Transverse colon (tissue), 4 donors: ENCODE results near the gene C1orf35. TPM values are rescaled to one million over a fixed set of nuclear protein-coding genes. Genes with fewer than 3 reads are reported as not detected.

ENCODE experiments used
- DNase-seq: peaks from one replicate; pipeline ENCODE4 v3.0.0-alpha.2; 2019
- H3K27ac ChIP-seq, 4 donors: fragments of 200-600 bp; sonication (generic); 2 replicates each; pipeline ENCODE4 v1.5.1; 2016 to 2018; ENCODE audit warnings: inconsistent platforms in 4 of 4
- H3K27me3 ChIP-seq: fragments of 200-600 bp; sonication (generic); 2 replicates; pipeline ENCODE4 v1.5.1; 2017; ENCODE audit warnings: inconsistent platforms
- H3K36me3 ChIP-seq, 4 donors: fragments of 200-600 bp; sonication (generic); 2 replicates each; pipeline ENCODE4 v1.5.1; 2017 to 2019; ENCODE audit warnings: inconsistent platforms in 4 of 4
- H3K4me1 ChIP-seq, 4 donors: fragments of 200-600 bp; sonication (generic); 2 replicates each; pipeline ENCODE4 v1.5.1; 2017 to 2020; ENCODE audit warnings: inconsistent platforms in 4 of 4
- H3K4me3 ChIP-seq, 4 donors: fragments of 200-600 bp; sonication (generic); 1 replicate in 1 of 4; 2 replicates in 3 of 4; pipeline versions ENCODE4 v1.5.1 to v1.6.1; 2017 to 2019; ENCODE audit warnings: inconsistent platforms in 4 of 4
- H3K9me3 ChIP-seq, 2 donors: fragments of 200-600 bp; sonication (generic); 2 replicates each; pipeline ENCODE4 v1.5.1; 2017 to 2019; ENCODE audit warnings: inconsistent platforms in 2 of 2
- EP300 ChIP-seq: sonication (generic); formaldehyde crosslinking; IDR thresholded peaks from one replicate; pipeline ENCODE4 v1.6.1; 2017; ENCODE audit warnings: antibody characterized with exemption, low read depth
- POLR2A ChIP-seq: fragments of 450-650 bp; IDR thresholded peaks from one replicate; pipeline ENCODE4 v1.6.1; 2016; ENCODE audit warnings: antibody characterized with exemption, mild to moderate bottlenecking, moderate library complexity
- POLR2AphosphoS5 ChIP-seq, 3 donors: sonication (generic); formaldehyde crosslinking; IDR thresholded peaks; one replicate each; pipeline ENCODE4 v1.6.1; 2016; ENCODE audit warnings: antibody characterized with exemption in 3 of 3
- WGBS, 2 donors: methylation state at CpG; one replicate each; pipeline ENCODE4 v1.1.5; 2018; ENCODE audit warnings: low coverage in 1 of 2; 5-methylcytosine and 5-hydroxymethylcytosine counted together
- in situ Hi-C, 4 donors: fragments of 200-750 bp; cut with MboI; loops; one replicate each; pipeline versions ENCODE4 v1.15.0 to v1.15.1; 2017; ENCODE audit warnings: low sequenced_read_pairs in 3 of 4, low pct_ligation_motif_present in 1 of 4, low pct_unique_long_range_greater_than_20kb in 1 of 4
- intact Hi-C: fragments of 100-400 bp; cut with DNase I; formaldehyde crosslinking; loops from one replicate; pipeline ENCODE4 v1.15.1; 2023; ENCODE audit warnings: low total_unique reads
- total RNA-seq, 4 donors: library from RNA; depleted of rRNA; stranded (reverse); fragments of >200 nt; gene quantifications; one replicate each; pipeline ENCODE4 v1.1.0, GENCODE V29; 2016
- TF ChIP-seq, protein P1 (sequence below), 5 experiments: fragments of 200-600 bp in 3 of 5; fragments of 450-650 bp in 2 of 5; sonication (generic) in 3 of 5; IDR thresholded peaks; 1 replicate in 2 of 5; 2 replicates in 3 of 5; pipeline ENCODE4 v1.5.1; 2016 to 2017; ENCODE audit warnings: antibody characterized with exemption in 5 of 5, inconsistent platforms in 3 of 5, mild to moderate bottlenecking in 2 of 5, moderate library complexity in 1 of 5

C1orf35 gene
- total RNA-seq, 4 donors from 2014 or later, result 11.6 to 17.1 (median 15.7) TPM

DNA sequence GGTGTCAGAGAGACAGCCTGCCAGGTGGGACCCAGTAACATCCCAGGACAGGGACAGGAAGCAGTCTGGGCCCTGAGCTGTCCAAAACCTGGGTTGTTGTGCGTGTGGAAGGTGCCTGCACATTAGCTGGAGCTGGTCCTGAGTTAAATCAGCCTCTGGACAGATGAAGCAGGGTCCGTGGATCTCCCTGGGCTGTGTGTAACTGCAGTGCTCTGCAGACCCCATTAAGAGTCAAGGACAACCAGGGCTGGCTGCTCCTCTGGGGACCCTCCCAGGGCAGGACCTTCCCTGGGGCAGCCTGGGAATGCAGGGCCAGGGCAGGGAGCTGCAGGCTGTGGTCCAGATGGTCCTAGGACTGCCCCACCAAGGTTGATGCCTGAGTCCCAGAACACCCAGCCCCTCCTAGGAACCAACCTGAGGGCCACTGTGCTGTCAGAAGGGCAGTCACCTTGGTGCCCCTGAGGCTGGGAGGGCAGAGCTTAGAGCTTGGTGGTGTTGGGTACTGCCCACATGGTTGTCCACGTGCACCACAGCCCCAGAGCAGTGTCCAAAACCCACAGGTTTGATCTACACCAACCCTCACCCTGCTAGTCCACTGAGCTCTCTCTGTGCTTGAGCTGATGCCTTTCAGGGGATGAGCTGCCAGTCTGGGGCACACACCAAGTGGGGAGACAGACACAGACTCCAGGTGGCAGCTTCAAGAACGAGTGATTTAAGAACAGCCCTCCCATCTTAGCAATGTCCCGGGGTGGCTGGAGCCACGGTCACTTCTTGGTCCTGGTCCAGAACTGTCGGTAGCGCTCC lies 3.1 kb upstream of the C1orf35 start:
- in situ Hi-C loops (no loop called here), intact Hi-C loops (no loop called here)
- TF ChIP-seq POLR2A (no peak), POLR2AphosphoS5 (IDR thresholded peaks at IDR 0.05) (no peak)
- TF ChIP-seq, protein P1, sequence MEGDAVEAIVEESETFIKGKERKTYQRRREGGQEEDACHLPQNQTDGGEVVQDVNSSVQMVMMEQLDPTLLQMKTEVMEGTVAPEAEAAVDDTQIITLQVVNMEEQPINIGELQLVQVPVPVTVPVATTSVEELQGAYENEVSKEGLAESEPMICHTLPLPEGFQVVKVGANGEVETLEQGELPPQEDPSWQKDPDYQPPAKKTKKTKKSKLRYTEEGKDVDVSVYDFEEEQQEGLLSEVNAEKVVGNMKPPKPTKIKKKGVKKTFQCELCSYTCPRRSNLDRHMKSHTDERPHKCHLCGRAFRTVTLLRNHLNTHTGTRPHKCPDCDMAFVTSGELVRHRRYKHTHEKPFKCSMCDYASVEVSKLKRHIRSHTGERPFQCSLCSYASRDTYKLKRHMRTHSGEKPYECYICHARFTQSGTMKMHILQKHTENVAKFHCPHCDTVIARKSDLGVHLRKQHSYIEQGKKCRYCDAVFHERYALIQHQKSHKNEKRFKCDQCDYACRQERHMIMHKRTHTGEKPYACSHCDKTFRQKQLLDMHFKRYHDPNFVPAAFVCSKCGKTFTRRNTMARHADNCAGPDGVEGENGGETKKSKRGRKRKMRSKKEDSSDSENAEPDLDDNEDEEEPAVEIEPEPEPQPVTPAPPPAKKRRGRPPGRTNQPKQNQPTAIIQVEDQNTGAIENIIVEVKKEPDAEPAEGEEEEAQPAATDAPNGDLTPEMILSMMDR (IDR thresholded peaks at IDR 0.05), result no peak
- DNase-seq, result no peak
- peaks cover 26 to 44% (median 35%) of the 10 kb centered on the region in 4 donors for H3K4me1 ChIP-seq
- no peak overlapping the region for H3K4me3 ChIP-seq
- no peak overlapping the region for H3K27ac ChIP-seq
- no peaks in the 10 kb centered on the region for H3K9me3 ChIP-seq
- H3K27me3 ChIP-seq, result no peaks in the 10 kb centered on the region
- no peaks in the 10 kb centered on the region for H3K36me3 ChIP-seq
- WGBS, 2 donors, result 93% methylated on average over 8 of the region's 8 CpGs; no CpG with 5 or more reads in 1 of the 2 donors

DNA sequence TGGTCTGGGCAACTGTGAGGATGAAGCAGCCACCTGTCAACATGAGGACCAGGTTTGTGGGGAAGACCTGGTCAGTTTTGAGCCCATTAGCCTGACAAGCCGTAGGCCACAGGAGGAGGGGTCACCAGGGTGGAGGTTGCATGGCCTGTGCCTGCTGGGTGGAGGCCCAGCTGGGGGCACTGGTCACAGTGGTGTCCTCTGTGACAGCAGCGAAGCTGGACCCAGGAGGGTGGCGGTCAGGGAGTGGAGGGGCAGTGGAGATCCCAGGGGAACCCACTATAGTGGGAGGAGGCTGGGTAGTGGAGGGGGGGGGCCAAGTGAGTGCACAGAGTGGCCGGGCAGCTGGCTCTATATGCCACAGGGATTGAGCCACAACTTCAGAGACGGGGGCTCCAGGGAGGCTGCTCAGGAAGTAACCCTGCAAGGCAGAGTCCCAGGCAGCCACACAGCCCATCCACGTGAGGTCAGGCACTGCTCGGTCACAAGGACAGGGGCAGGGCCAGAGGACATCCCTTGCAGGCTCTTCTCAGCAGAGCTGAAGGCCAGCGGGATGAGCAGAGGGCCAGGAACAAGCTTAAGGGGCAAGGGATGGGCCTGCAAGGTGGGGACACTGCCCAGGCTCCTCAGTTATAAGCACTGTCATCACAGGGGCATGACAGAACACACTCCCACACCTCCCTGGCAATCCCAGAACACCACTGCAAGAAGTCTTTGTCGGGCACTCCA lies 2.3 kb upstream of the C1orf35 start:
- 82% methylated on average over 9 of the region's 9 CpGs; no CpG with 5 or more reads in 1 of the 2 donors for WGBS, 2 donors
- Histone ChIP-seq H3K27me3 (no peaks in the 10 kb centered on the region), H3K4me1 (peaks cover 24 to 42% (median 38%) of the 10 kb centered on the region in 4 donors), H3K36me3 (no peaks in the 10 kb centered on the region), H3K27ac (no peak overlapping the region), H3K4me3 (no peak overlapping the region), H3K9me3 (no peaks in the 10 kb centered on the region)
- TF ChIP-seq, protein P1 (IDR thresholded peaks at IDR 0.05), result no peak
- TF ChIP-seq POLR2AphosphoS5 (IDR thresholded peaks at IDR 0.05), result no peak
- TF ChIP-seq POLR2A, result no peak
- TF ChIP-seq EP300, result no peak
- intact Hi-C loops, result no loop called here
- DNase-seq, result no peak
- in situ Hi-C loops, result no loop called here

DNA sequence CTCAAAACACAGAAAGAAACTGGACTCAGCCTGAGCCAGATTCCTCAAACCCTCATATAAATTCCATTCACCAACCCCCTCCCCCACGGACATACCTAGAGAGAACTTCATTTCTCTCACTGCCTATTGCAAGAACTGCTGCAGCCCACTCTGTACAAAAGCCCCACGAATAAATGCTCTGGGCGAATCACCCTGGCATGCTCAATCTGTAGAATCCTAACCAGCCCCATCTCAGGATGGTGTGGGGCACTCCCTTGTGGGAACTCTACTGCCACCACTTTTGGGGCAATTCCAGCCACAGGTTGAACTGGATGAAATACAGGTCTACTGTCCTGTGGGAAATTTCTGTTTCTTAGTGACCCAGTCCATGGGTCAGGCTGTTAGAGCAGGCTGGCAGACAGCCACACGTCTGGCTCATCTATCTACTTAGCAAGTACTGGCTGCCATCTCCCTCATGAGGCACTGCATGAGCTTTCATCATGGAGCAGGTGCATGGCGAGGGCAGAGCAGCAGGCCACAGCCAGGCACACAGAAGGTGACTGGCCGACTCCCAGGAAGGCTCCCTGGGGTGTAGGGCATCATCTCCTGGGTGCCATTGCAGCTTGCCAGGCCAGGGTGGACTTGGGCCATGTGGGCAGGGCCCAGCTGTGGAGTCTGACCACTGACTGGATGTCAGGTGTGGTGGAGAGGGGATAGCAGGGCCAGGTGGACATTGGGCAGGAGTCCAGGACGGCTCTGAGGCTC lies 1.6 kb upstream of the C1orf35 start:
- in situ Hi-C loops, result no loop called here
- intact Hi-C loops, result no loop called here
- DNase-seq, result no peak
- TF ChIP-seq POLR2A (no peak), EP300 (no peak), POLR2AphosphoS5 (IDR thresholded peaks at IDR 0.05) (no peak)
- TF ChIP-seq, protein P1 (IDR thresholded peaks at IDR 0.05), result no peak
- no peaks in the 10 kb centered on the region for H3K27me3 ChIP-seq
- H3K4me3 ChIP-seq, result no peak overlapping the region
- 65% methylated on average over 7 of the region's 7 CpGs; no CpG with 5 or more reads in 1 of the 2 donors for WGBS, 2 donors
- H3K9me3 ChIP-seq, result no peaks in the 10 kb centered on the region
- peak overlapping the region in 3 of 4 donors; percentile 93 to 98 (median 95) for H3K27ac ChIP-seq
- H3K36me3 ChIP-seq, result no peaks in the 10 kb centered on the region
- H3K4me1 ChIP-seq, result peaks cover 18 to 34% (median 31%) of the 10 kb centered on the region in 4 donors
